Activated gamma-delta T cell treated with anti-CD3 and anti-CD28 coated beads, Interleukin-2, amount 50 U/mL, for 16 hours (primary cell): ENCODE measurements around the gene TGFA.

Experiments
- DNase-seq: peaks from one replicate; pipeline ENCODE4 v3.0.0-alpha.2; 2020; ENCODE audit warnings: low read depth

TGFA gene

GRCh38 chr2:70418514-70418913 is 135.1 kb downstream of the TGFA start:
- no peak for DNase-seq

- no peak for DNase-seq
These were observed 136.6 kb downstream of the TGFA start for GRCh38 chr2:70417011-70417410.

- DNase-seq: no peak
These were observed 141.1 kb downstream of the TGFA start for GRCh38 chr2:70412294-70413070.

GRCh38 chr2:70411483-70412125 is 142.0 kb downstream of the TGFA start:
- DNase-seq: no peak

- no peak for DNase-seq
These were observed 150.2 kb downstream of the TGFA start for GRCh38 chr2:70403267-70404053.

GRCh38 chr2:70400539-70400938 is 153.1 kb downstream of the TGFA start:
- no peak for DNase-seq

GRCh38 chr2:70399046-70399445 is 154.6 kb downstream of the TGFA start:
- no peak for DNase-seq
